NCI-H2107 (cell line): ENCODE data around the gene RASGRP2.

Experiments
- DNase-seq: peaks from one replicate; lab custom pipeline; 2025; lab: John Stamatoyannopoulos, UW

Gene RASGRP2

DNA sequence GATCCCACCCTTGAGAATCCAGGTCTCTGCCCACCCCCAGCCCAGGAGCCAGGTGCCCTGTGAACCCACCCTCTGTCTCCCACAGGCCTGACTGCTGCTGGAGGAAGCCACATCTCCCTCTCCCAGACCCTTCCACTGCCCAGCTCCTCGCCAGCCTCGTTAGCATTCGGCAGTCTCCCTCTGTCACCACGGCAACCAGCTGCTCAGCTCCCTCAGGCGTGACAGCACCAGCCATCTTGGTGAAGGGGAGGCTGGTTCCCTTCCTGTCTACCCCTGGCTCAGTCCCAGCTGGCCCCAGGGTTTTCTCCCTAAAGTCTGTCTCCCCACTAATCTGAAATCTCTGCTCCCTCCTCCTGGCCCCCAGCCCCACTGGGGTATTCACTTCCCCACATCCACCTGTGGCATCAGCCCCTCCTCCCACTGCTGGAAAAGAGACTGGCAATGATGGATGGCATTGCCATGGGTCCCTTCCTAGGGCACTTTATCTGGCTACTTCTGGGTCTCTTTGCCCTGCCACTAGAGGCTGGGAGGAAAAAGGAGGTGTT lies 49.0 kb downstream of the RASGRP2 start:
- peak; percentile 6 for DNase-seq

DNA sequence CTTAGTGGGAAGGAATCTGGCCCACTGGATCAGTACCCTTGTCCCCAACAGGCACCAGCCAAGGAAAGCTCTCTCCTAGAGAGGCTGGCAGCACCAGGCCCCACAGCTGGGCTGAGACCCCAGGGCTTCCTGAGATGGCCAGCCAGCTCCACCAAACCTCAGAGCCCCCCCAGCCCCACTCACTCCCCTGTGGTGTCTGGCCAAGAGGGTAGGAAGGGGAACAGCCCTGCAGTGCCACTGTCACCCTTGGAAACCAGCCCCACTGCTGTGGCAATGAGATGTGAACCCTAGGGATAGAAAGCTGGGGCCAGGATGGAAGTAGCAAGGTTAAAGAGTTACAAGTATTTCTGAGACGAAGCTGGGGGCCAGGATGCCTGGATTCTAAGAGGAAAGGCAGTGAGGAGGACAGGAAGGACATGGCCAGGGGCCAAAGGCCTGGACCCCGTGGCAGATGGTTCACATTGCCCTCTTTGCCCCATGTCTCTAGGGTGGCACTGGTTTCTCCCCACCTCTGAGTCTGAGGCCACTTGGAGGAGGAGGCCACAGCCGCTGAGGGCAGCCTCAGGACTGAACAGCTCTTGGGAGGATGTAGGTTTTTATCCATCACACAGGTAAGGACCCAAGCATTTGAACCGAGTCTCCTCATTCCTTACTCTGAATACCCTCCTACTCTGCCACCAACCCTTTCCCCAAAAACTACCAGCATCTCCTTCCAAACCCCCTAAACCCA lies 49.8 kb downstream of the RASGRP2 start:
- DNase-seq, result no peak

DNA sequence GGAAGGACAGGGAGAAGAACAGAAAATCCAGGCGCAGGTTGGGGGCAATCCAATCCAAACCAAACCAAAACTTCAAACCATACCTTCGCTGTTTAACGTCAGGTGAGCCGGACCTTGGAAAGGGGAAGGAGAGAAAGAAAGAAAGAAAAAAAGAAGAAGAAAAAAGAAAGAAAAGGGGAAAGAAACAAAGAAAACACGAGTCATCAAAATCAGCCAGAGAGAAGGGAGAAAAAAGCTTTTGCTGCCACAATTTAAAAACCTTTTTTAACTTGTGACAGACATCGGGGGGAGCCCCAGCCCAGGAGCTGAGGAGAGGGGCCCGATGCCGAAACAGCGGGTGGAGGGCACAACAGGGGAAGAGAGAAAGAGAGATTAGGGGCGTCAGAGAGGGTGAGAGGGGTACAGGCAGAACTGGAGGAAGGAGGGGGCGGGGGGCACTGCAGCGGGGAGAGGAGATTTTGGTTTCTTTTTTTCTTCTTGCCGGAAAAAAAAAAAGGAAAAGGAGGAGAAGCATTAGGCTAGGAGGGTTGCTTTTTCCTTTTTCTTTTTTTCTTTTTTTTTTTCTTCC lies 51.1 kb downstream of the RASGRP2 start:
- DNase-seq, result no peak

DNA sequence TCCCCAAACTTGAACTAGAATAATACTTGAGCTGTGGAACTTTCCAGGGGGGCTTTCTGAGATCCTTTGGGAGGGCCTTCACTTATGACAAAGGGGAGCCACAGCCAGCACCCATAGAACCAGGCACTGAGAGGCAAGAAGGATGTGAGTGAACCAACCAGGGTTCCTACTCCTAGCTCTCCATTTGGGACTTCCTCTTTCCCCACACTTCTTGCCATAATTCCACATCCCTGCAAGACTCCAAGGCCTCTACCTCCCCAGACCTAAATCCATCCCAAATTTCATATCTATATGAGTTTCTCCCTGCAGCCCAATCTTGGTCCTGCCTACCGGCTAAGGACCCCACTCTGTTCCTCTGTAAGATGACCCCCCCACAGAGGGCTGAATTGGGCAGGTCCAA lies 52.4 kb downstream of the RASGRP2 start:
- DNase-seq, result no peak

DNA sequence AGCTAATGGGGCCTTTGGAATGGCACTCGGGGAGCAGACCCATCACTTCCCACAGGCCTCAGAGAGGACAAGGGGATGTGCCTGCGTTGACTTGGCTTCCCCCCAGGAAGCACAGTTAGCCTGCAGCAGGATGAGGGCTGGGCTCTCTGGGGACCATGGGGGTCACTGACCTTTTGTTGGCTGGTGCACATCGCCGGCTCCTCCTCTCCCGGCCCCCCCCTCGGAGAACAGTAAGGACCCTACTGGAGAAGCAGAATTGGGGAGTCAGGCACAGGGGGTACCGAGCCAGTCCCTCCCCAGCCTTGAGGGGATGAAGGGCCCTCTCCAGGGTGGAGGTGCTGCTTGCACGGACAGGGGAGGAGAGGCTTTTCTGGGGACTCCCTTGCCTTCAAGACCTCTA lies 53.7 kb downstream of the RASGRP2 start:
- no peak for DNase-seq

DNA sequence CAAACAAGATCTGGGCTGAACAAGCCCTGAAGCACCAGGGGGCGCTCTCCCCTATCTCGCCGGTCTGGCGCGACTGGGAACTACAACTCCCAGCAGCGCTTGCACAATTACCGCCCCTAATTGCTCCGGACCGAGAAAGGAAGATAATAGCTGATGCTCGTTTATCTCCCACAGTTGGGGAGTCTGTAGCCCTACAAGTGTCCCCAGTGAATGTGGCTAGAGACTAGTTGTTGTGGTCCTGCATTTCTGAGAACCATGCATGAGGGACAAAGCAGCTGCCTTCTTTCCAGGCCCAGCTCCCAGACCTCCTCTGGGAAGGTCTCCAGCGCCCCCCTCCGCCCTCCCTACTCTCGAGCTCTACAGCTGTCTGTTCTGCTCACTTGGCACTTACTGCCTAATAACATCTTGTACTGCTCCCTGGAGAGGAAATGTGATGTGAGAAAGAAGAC lies 55.4 kb downstream of the RASGRP2 start:
- peak; percentile 63 for DNase-seq

DNA sequence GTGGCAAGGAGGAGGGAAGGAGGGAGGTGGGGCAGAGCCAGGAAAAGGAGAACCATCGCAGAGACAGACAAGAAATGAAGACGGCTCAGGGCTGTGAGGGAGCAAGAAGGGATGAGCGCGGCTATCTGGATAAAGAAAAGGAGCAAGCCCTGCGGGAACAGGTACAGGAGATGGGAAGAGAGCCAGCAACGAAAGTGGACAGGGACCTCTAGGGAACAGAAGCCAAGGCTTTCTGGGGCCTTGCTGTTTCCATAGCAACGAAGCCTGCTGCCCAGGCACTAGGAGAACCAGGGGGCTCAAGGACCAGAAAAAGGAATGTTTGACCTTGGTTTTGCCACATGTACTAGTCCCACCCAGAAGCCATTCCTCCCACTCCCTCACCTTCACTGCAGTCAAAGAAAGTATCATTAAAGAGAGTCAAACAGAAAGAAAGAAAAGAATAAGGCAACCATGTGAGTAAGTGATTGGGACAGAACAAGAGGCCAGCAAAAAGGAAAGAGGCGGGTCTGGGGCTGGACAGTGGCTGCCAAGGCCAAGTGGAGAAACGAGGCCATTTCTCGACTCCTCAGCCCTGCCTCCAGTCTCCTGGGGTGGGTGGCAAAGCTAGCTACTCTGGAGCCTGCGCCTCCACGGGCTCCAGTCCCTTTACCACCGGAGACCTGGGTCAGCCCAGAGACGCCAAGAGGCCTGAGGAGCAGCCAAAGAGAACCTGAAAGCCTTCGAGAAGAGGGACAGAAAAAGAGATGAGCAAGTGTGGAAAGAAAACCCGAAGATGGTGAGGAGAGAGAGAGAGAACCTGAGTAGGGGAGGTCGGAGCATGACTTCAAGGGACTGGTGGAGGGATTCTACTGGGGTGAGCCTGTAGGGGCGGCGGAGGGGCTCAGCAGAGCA lies 56.1 kb downstream of the RASGRP2 start:
- no peak for DNase-seq

DNA sequence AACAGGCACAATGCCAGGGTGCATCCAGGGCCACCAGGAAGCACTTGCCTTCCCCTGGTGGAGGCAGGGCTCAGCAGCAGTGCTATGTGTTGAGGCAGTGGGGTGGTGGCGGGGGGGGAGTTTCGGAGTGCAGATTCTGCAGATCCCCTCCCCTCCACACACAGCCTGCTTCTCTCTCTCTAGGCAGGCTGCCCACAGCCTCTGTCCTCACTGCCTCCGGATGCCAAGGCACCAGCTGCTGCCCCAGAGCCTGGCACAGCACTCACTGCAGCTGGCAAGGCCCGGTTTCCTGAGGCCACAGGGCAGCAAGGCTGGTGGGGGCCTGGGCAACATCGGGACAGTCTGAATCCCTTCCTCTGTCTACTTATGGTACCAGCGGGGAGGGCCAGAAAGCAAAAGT lies 56.7 kb downstream of the RASGRP2 start:
- no peak for DNase-seq

DNA sequence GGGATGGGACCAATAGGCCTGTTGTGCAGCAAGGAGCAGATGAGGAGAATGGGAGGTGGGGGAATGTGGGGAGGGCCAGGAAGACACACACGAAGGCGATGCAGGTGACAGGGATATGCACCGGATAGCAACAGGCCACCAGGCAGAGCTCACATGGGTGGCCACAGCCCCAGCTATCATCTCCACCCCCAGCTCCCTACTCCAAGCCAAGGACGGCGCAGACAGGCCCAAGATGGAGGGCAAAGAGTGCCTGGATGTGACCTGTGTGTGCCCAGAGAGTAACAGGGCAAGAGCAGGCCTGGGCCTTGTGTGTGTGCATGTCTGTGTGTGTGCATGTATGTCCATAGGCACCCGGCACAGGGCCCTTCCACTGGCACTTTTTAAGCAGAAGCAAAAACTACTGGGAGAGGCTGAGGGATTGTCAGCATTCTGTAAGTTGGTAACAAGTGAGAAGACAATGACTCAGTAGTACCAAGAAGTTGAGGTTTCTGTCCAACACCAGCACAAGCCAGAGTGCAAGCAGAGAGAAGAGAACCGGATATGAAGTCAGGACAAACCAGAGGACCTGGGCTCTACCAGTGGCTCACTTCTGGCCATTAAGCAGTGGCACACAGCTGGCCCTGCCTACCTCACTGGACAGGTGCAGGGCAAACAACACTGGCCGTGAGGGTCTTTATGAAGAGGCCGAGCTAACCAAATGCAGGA lies 57.3 kb downstream of the RASGRP2 start:
- DNase-seq, result no peak

DNA sequence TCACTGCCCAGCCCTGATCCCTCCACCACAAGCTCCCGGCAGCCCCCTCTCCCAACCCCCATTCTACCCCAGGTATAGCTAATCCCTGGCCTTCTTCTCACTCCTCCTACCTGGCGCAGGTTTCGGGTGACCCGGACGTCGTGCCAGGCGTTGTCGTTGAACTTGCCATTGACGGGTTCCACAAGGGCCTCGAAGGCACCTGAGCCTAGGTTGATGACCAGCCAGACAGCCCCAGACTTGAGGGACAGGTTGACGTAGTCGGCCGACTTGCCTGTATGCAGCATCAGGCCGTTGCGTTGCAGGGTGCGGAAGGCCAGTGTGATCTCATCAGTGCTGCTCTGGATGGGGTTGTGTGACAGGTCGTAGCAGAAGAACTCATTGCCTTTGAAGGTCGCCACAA lies 58.4 kb downstream of the RASGRP2 start:
- no peak for DNase-seq

DNA sequence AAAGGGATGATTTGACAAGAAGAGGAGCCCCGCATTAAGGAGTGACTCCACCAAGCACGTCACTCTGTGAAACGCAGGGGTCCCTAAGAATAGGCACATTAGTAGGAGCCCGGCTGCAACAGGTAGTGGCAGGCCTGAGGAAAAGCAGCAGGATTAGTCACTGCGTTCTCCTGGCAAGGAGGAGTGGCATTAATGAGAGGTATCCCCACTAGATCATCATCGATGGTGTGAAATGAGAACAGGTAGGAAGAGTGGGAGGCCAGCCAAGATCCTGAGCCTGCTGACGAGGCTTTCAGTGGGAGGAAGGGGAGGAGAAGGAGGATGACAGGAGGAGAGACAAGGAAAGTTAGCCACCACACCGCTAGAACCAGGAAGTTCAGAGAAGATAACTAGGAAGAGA lies 59.6 kb downstream of the RASGRP2 start:
- no peak for DNase-seq

DNA sequence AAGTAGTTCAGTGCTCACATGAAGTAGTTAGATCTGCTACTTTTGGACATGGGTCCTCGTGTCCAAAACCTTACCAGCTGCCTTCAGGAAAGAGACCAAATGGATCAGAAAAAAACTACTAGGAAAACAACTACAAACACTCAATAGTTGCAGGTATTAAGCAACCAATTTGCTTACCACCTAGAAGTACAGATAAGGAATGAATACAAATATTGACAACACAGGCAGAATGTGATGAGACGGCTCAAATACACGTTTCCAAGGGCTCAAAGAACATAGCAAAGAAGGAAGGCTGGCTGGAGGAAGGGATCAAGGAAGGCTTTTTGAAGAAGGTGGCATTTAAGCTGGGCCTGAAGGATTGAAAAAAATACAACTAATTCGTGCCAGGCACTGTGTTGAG lies 62.8 kb downstream of the RASGRP2 start:
- DNase-seq, result no peak

DNA sequence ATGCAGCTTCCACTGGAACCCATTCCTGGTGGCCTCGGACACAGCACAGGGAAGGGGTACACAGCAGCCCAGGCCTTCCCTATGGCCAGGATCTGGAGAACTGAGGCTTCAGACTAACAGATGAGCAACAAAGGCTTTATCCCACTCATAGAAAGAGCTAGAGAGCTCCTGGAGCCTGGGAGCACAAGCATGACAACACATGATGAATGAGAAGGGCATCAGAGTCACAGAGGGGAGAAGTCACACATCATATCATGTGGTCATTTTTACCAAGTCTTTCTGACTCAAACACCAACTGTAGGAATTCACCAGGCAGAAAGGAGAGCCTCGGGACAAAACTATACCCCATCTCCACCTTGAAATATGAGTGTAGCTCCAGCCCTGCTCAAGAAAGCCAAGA lies 64.1 kb downstream of the RASGRP2 start:
- no peak for DNase-seq

DNA sequence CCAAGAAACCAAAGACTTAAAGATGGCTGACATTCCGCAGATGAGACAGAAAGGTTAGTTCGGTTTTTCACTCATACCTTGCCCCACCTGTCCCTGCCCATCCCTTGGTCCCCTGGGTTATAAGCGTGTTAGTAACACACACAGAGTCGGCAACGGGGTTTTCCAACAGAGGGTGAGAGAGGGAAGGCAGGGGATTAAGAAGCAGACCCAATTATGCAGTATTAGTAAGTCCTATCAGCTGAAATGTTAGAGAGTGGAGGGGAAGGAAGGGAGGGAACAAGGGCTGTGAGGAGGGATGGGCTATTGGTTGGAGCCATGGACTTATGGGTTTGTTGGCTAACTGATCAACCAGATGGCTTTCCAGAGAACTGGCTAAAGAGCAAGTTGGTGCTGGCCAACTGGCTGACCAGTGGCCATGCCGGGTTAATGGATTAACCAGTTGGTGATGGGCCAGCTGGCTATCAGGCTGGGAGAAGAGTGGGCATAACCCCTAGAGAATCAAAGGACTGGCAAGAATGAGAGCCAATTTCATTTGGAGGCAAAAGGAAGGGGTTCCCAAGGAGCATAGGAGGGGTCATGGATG lies 66.4 kb downstream of the RASGRP2 start:
- no peak for DNase-seq
